Skeletal muscle tissue (tissue), 4 donors: Measurements from ENCODE around the gene METTL23. TPM values are rescaled to one million over a fixed set of nuclear protein-coding genes. Genes with fewer than 3 reads are reported as not detected.
"Not testable (repeated sequence)": the region's sequence is repeated elsewhere in the genome, so short reads cannot be mapped to it uniquely, and the experiment has no call there.

Source experiments
- H3K27ac ChIP-seq: one replicate; pipeline ENCODE4 v1.7.0; 2013; ENCODE audit warnings: mild to moderate bottlenecking, low read depth, low read length, inconsistent platforms
- H3K27me3 ChIP-seq, 3 donors: one replicate each; pipeline ENCODE4 v1.7.0; 2013; ENCODE audit warnings: low read length in 3 of 3; ENCODE audit not compliant: control insufficient read depth in 3 of 3, insufficient read depth in 3 of 3
- H3K36me3 ChIP-seq, 3 donors: one replicate each; pipeline ENCODE4 v1.7.0; 2013; ENCODE audit warnings: low read length in 3 of 3; ENCODE audit not compliant: control insufficient read depth in 3 of 3, insufficient read depth in 3 of 3
- H3K4me1 ChIP-seq, 3 donors: one replicate each; pipeline ENCODE4 v1.7.0; 2013; ENCODE audit warnings: low read length in 3 of 3, mild to moderate bottlenecking in 3 of 3; ENCODE audit not compliant: control insufficient read depth in 3 of 3, insufficient read depth in 3 of 3
- H3K4me3 ChIP-seq, 3 donors: one replicate each; pipeline ENCODE4 v1.7.0; 2013; ENCODE audit warnings: low read length in 3 of 3
- H3K9ac ChIP-seq, 3 donors: one replicate each; pipeline ENCODE4 v1.7.0; 2013; ENCODE audit warnings: low read length in 3 of 3, mild to moderate bottlenecking in 3 of 3, moderate library complexity in 2 of 3, low read depth in 1 of 3
- H3K9me3 ChIP-seq, 3 donors: one replicate each; pipeline ENCODE4 v1.7.0; 2013; ENCODE audit warnings: low read length in 3 of 3; ENCODE audit not compliant: control insufficient read depth in 3 of 3
- total RNA-seq: library from RNA; depleted of rRNA; stranded (reverse); fragments of >200 nt; gene quantifications from one replicate; pipeline ENCODE4 v1.2.3, GENCODE V29; 2014
- donor health status: Osteomylitis.

The METTL23 gene
- total RNA-seq, 1 donor from 2014 or later: 19.3 TPM

- H3K27ac ChIP-seq, H3K27me3 ChIP-seq, H3K9ac ChIP-seq, H3K4me3 ChIP-seq, H3K9me3 ChIP-seq: not testable (repeated sequence)
- Histone ChIP-seq H3K4me1 (peaks cover 34 to 59% (median 45%) of the 10 kb centered on the region in 3 donors), H3K36me3 (peaks cover 36 to 39% (median 37%) of the 10 kb centered on the region in 3 donors)
Measured at GRCh38 chr17:76712321-76712720, 14.3 kb upstream of the METTL23 start.

- no peak overlapping the region for H3K4me3 ChIP-seq
- H3K36me3 ChIP-seq: peaks cover 45 to 51% (median 46%) of the 10 kb centered on the region in 3 donors
- peaks cover 20 to 45% (median 32%) of the 10 kb centered on the region in 3 donors for H3K4me1 ChIP-seq
- no peaks in the 10 kb centered on the region for H3K9me3 ChIP-seq
- peak overlapping the region in 1 of 3 donors; percentile 8 for H3K9ac ChIP-seq
- no peak overlapping the region for H3K27ac ChIP-seq
- no peaks in the 10 kb centered on the region for H3K27me3 ChIP-seq
Measured at GRCh38 chr17:76713765-76714164, 12.9 kb upstream of the METTL23 start.

GRCh38 chr17:76714336-76714735 lies 12.3 kb upstream of the METTL23 start:
- Histone ChIP-seq H3K36me3 (peaks cover 46 to 54% (median 50%) of the 10 kb centered on the region in 3 donors), H3K9me3 (no peaks in the 10 kb centered on the region), H3K4me1 (peaks cover 14 to 39% (median 27%) of the 10 kb centered on the region in 3 donors), H3K4me3 (no peak overlapping the region), H3K27me3 (no peaks in the 10 kb centered on the region), H3K27ac (no peak overlapping the region), H3K9ac (no peak overlapping the region)

- Histone ChIP-seq H3K9me3 (no peaks in the 10 kb centered on the region), H3K36me3 (peaks cover 48 to 60% (median 56%) of the 10 kb centered on the region in 3 donors), H3K27ac (peak overlapping the region; percentile 59), H3K4me1 (peaks cover 8 to 33% (median 23%) of the 10 kb centered on the region in 3 donors), H3K4me3 (no peak overlapping the region), H3K27me3 (no peaks in the 10 kb centered on the region), H3K9ac (peak overlapping the region in 1 of 3 donors; percentile 57)
Measured at GRCh38 chr17:76714822-76715495, 11.7 kb upstream of the METTL23 start.

GRCh38 chr17:76715496-76715830 lies 11.2 kb upstream of the METTL23 start:
- Histone ChIP-seq H3K27me3 (no peaks in the 10 kb centered on the region), H3K4me3 (no peak overlapping the region), H3K36me3 (peaks cover 53 to 65% (median 61%) of the 10 kb centered on the region in 3 donors), H3K4me1 (peaks cover 7 to 29% (median 23%) of the 10 kb centered on the region in 3 donors), H3K27ac (peak overlapping the region; percentile 59), H3K9me3 (no peaks in the 10 kb centered on the region), H3K9ac (peak overlapping the region in 1 of 3 donors; percentile 57)

GRCh38 chr17:76716146-76716838 lies 10.3 kb upstream of the METTL23 start:
- Histone ChIP-seq H3K4me3 (no peak overlapping the region), H3K9me3 (no peaks in the 10 kb centered on the region), H3K4me1 (peaks cover 8 to 26% (median 20%) of the 10 kb centered on the region in 3 donors), H3K36me3 (peaks cover 61 to 73% (median 69%) of the 10 kb centered on the region in 3 donors), H3K9ac (peak overlapping the region in 1 of 3 donors; percentile 29), H3K27ac (peak overlapping the region; percentile 59), H3K27me3 (no peaks in the 10 kb centered on the region)

GRCh38 chr17:76716839-76717215 lies 9.8 kb upstream of the METTL23 start:
- Histone ChIP-seq H3K9me3 (no peaks in the 10 kb centered on the region), H3K27me3 (no peaks in the 10 kb centered on the region), H3K4me1 (peaks cover 5 to 20% (median 14%) of the 10 kb centered on the region in 3 donors), H3K9ac (peak overlapping the region in 1 of 3 donors; percentile 27), H3K27ac (peak overlapping the region; percentile 59), H3K36me3 (peaks cover 67 to 79% (median 75%) of the 10 kb centered on the region in 3 donors), H3K4me3 (no peak overlapping the region)

- no peak overlapping the region for H3K4me3 ChIP-seq
- H3K27me3 ChIP-seq: no peaks in the 10 kb centered on the region
- H3K36me3 ChIP-seq: peaks cover 75 to 83% (median 81%) of the 10 kb centered on the region in 3 donors
- no peak overlapping the region for H3K27ac ChIP-seq
- H3K9ac ChIP-seq: no peak overlapping the region
- peaks cover 7 to 19% (median 14%) of the 10 kb centered on the region in 3 donors for H3K4me1 ChIP-seq
- no peaks in the 10 kb centered on the region for H3K9me3 ChIP-seq
Measured at GRCh38 chr17:76718516-76718915, 8.1 kb upstream of the METTL23 start.

GRCh38 chr17:76720211-76720610 lies 6.4 kb upstream of the METTL23 start:
- H3K4me1 ChIP-seq: peaks cover 17 to 28% (median 27%) of the 10 kb centered on the region in 3 donors
- no peak overlapping the region for H3K9ac ChIP-seq
- H3K36me3 ChIP-seq: peaks cover 77 to 84% (median 78%) of the 10 kb centered on the region in 3 donors
- H3K4me3 ChIP-seq: no peak overlapping the region
- H3K9me3 ChIP-seq: no peaks in the 10 kb centered on the region
- H3K27me3 ChIP-seq: no peaks in the 10 kb centered on the region
- no peak overlapping the region for H3K27ac ChIP-seq

- H3K27me3 ChIP-seq: no peaks in the 10 kb centered on the region
- no peak overlapping the region for H3K9ac ChIP-seq
- no peak overlapping the region for H3K27ac ChIP-seq
- H3K36me3 ChIP-seq: peaks cover 70 to 76% (median 71%) of the 10 kb centered on the region in 3 donors
- no peaks in the 10 kb centered on the region for H3K9me3 ChIP-seq
- H3K4me3 ChIP-seq: no peak overlapping the region
- H3K4me1 ChIP-seq: peaks cover 21 to 26% (median 26%) of the 10 kb centered on the region in 3 donors
Measured at GRCh38 chr17:76720941-76721340, 5.7 kb upstream of the METTL23 start.
